Esophagus squamous epithelium (tissue), 4 donors: ENCODE results near the gene FGF5.

Source experiments
- POLR2A ChIP-seq, 4 donors: fragments of 450-650 bp; IDR thresholded peaks; one replicate each; pipeline ENCODE4 v1.6.1; 2017; ENCODE audit warnings: antibody characterized with exemption in 4 of 4, mild to moderate bottlenecking in 4 of 4, moderate library complexity in 3 of 4
- TF ChIP-seq, protein P1 (sequence below), 6 experiments: fragments of 450-650 bp in 4 of 6; fragments of 200-600 bp in 2 of 6; sonication (generic) in 2 of 6; IDR thresholded peaks; one replicate each; pipeline ENCODE4 v1.5.1; 2016 to 2019; ENCODE audit warnings: antibody characterized with exemption in 6 of 6, mild to moderate bottlenecking in 4 of 6, moderate library complexity in 4 of 6

DNA sequence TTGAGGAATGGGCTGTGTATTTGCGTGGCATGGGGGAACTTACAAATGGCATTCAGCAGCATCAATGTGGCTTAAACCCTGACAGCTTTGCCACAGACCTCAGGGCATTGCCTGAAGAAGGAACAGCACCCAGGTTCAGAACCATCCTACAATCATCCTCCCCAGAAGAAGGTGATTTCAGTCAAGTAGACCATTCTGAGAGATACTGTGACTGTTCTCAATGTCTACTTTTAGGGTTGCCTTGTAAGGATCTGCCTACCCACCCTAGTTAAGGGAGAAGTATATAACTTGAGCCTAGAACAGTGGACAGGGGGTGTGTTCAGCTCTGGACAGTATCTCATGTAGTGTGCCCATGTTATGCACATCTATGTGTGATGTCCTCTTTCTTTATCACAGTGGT lies 1.6 kb upstream of the FGF5 start:
- TF ChIP-seq, protein P1, sequence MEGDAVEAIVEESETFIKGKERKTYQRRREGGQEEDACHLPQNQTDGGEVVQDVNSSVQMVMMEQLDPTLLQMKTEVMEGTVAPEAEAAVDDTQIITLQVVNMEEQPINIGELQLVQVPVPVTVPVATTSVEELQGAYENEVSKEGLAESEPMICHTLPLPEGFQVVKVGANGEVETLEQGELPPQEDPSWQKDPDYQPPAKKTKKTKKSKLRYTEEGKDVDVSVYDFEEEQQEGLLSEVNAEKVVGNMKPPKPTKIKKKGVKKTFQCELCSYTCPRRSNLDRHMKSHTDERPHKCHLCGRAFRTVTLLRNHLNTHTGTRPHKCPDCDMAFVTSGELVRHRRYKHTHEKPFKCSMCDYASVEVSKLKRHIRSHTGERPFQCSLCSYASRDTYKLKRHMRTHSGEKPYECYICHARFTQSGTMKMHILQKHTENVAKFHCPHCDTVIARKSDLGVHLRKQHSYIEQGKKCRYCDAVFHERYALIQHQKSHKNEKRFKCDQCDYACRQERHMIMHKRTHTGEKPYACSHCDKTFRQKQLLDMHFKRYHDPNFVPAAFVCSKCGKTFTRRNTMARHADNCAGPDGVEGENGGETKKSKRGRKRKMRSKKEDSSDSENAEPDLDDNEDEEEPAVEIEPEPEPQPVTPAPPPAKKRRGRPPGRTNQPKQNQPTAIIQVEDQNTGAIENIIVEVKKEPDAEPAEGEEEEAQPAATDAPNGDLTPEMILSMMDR (IDR thresholded peaks at IDR 0.05): no peak
- no peak for TF ChIP-seq POLR2A (IDR thresholded peaks at IDR 0.05)
